H1 (cell line): ENCODE measurements around the gene KLHL41. TPM values are rescaled to one million over a fixed set of nuclear protein-coding genes. Genes with fewer than 3 reads are reported as not detected.

Experiments
- CTCF ChIA-PET: fragments of 300-600 bp; sonication (Branson Sonifier 250); formaldehyde crosslinking; loops from one replicate; lab custom pipeline; 2021; ENCODE audit not compliant: partially characterized antibody; lab: Charles Lee
- POLR2A ChIA-PET: fragments of 300-600 bp; sonication (Branson Sonifier 250); formaldehyde crosslinking; loops from one replicate; lab custom pipeline; 2021; ENCODE audit warnings: inconsistent platforms; ENCODE audit not compliant: partially characterized antibody; lab: Charles Lee
- DNase-seq, 2 experiments: peaks; one replicate each; pipeline versions ENCODE4 v3.0.0 to v3.0.0-alpha.2; 2010 to 2022; ENCODE audit warnings: low spot score in 2 of 2, low read depth in 1 of 2, mixed read lengths in 1 of 2
- FAIRE-seq: peaks from 2 replicates; lab custom pipeline; 2011; peaks lifted over from hg19 to GRCh38; lab: Jason Lieb, UNC
- H2AFZ ChIP-seq: 2 replicates; pipeline ENCODE4 v1.8.1; 2012; ENCODE audit warnings: low read length, inconsistent platforms
- H2AK5ac ChIP-seq: 2 replicates; pipeline ENCODE4 v1.6.1; 2013; ENCODE audit warnings: low read depth, low read length
- H2BK120ac ChIP-seq: replicated peaks from 2 replicates; pipeline ENCODE3; 2013; ENCODE audit warnings: low read depth, low read length, inconsistent platforms
- H2BK12ac ChIP-seq: 2 replicates; pipeline ENCODE4 v1.6.1; 2013; ENCODE audit warnings: low read depth, low read length
- H2BK15ac ChIP-seq: 2 replicates; pipeline ENCODE4 v1.6.1; 2013; ENCODE audit warnings: low read length
- H2BK20ac ChIP-seq: 2 replicates; pipeline ENCODE4 v1.6.1; 2013; ENCODE audit warnings: low read length
- H2BK5ac ChIP-seq: 2 replicates; pipeline ENCODE4 v1.6.1; 2013; ENCODE audit warnings: low read depth, low read length
- H3K14ac ChIP-seq: 2 replicates; pipeline ENCODE4 v1.6.1; 2013; ENCODE audit warnings: inconsistent platforms; ENCODE audit not compliant: insufficient read length
- H3K18ac ChIP-seq: 2 replicates; pipeline ENCODE4 v1.6.1; 2013; ENCODE audit warnings: low read length; ENCODE audit errors: extremely low read depth
- H3K23ac ChIP-seq: 2 replicates; pipeline ENCODE4 v1.6.1; 2013; ENCODE audit warnings: inconsistent platforms; ENCODE audit not compliant: insufficient read length
- H3K23me2 ChIP-seq: 2 replicates; pipeline ENCODE4 v1.6.1; 2013; ENCODE audit warnings: low read depth, low read length
- H3K27ac ChIP-seq: 2 replicates; pipeline ENCODE4 v1.6.1; 2011; ENCODE audit warnings: low read depth, low read length, inconsistent platforms
- H3K27me3 ChIP-seq, 4 experiments: replicated peaks in 1 of 4; 1 replicate in 1 of 4; 2 replicates in 3 of 4; pipeline versions ENCODE4 v1.6.1 to v1.8.1; 2011 to 2013; ENCODE audit warnings: low read length in 3 of 4, mild to moderate bottlenecking in 3 of 4, inconsistent platforms in 2 of 4, mixed read lengths in 2 of 4, moderate library complexity in 1 of 4; ENCODE audit not compliant: control insufficient read depth in 3 of 4, insufficient read depth in 3 of 4; ENCODE audit errors: extremely low read depth in 1 of 4
- H3K36me3 ChIP-seq, 4 experiments: 2 replicates each; pipeline versions ENCODE4 v1.6.1 to v1.8.1; 2011 to 2013; ENCODE audit warnings: mild to moderate bottlenecking in 4 of 4, low read length in 3 of 4, moderate library complexity in 2 of 4, control low read depth in 1 of 4, inconsistent platforms in 1 of 4; ENCODE audit not compliant: insufficient read depth in 4 of 4, control insufficient read depth in 2 of 4
- H3K4ac ChIP-seq: replicated peaks from 2 replicates; pipeline ENCODE3; 2013; ENCODE audit warnings: low read length, low read depth, mixed read lengths, inconsistent platforms; ENCODE audit not compliant: insufficient read length
- H3K4me1 ChIP-seq, 4 experiments: replicated peaks in 1 of 4; 1 replicate in 1 of 4; 2 replicates in 3 of 4; pipeline versions ENCODE4 v1.6.1 to v1.8.1; 2011 to 2013; ENCODE audit warnings: low read length in 3 of 4, inconsistent platforms in 2 of 4, mixed read lengths in 1 of 4; ENCODE audit not compliant: insufficient read depth in 4 of 4, control insufficient read depth in 3 of 4
- H3K4me2 ChIP-seq, 2 experiments: 2 replicates each; pipeline versions ENCODE4 v1.6.1 to v1.8.1; 2011 to 2013; ENCODE audit warnings: low read depth in 2 of 2, low read length in 2 of 2, control low read depth in 1 of 2, inconsistent platforms in 1 of 2, mild to moderate bottlenecking in 1 of 2; ENCODE audit not compliant: insufficient read depth in 1 of 2
- H3K4me3 ChIP-seq, 4 experiments: fragments of 200-600, 300-600 bp in 1 of 4; sonication (generic), shearing (Covaris generic), sonication (Bioruptor Twin) in 1 of 4; 2 replicates each; pipeline versions ENCODE4 v1.5.1 to v1.8.1; 2011 to 2016; ENCODE audit warnings: low read length in 4 of 4, low read depth in 3 of 4, control low read depth in 2 of 4, inconsistent platforms in 2 of 4, mild to moderate bottlenecking in 2 of 4, mixed read lengths in 1 of 4, moderate library complexity in 1 of 4; ENCODE audit not compliant: insufficient read depth in 2 of 4; ENCODE audit errors: extremely low read depth in 1 of 4
- H3K56ac ChIP-seq: replicated peaks from 2 replicates; pipeline ENCODE3; 2013; ENCODE audit warnings: low read depth, mild to moderate bottlenecking, mixed read lengths, low read length, inconsistent platforms; ENCODE audit not compliant: insufficient read length
- H3K79me1 ChIP-seq: 2 replicates; pipeline ENCODE4 v1.6.1; 2013; ENCODE audit warnings: low read depth, low read length, control low read depth
- H3K79me2 ChIP-seq, 2 experiments: 2 replicates each; pipeline versions ENCODE4 v1.6.1 to v1.8.1; 2012 to 2013; ENCODE audit warnings: low read length in 2 of 2, mild to moderate bottlenecking in 2 of 2, inconsistent platforms in 1 of 2; ENCODE audit not compliant: insufficient read depth in 2 of 2, control insufficient read depth in 1 of 2
- H3K9ac ChIP-seq, 4 experiments: replicated peaks in 1 of 4; 1 replicate in 1 of 4; 2 replicates in 3 of 4; pipeline versions ENCODE4 v1.6.1 to v1.8.1; 2011 to 2013; ENCODE audit warnings: low read depth in 3 of 4, low read length in 3 of 4, control low read depth in 2 of 4, mild to moderate bottlenecking in 2 of 4, moderate library complexity in 2 of 4, inconsistent platforms in 1 of 4; ENCODE audit errors: extremely low read depth in 1 of 4
- H3K9me3 ChIP-seq, 2 experiments: 2 replicates each; pipeline versions ENCODE4 v1.6.1 to v1.8.1; 2012 to 2013; ENCODE audit warnings: mild to moderate bottlenecking in 2 of 2, moderate library complexity in 2 of 2, control low read depth in 1 of 2, inconsistent platforms in 1 of 2, low read depth in 1 of 2, low read length in 1 of 2, mixed read lengths in 1 of 2; ENCODE audit not compliant: insufficient read depth in 2 of 2
- H4K20me1 ChIP-seq, 2 experiments: replicated peaks in 1 of 2; 2 replicates each; pipeline versions ENCODE3 to v1.8.1; 2011 to 2013; ENCODE audit warnings: inconsistent platforms in 2 of 2, low read length in 2 of 2, mild to moderate bottlenecking in 1 of 2; ENCODE audit not compliant: insufficient read depth in 2 of 2, control insufficient read depth in 1 of 2
- H4K5ac ChIP-seq: 2 replicates; pipeline ENCODE4 v1.6.1; 2013; ENCODE audit warnings: low read length, low read depth, mixed read lengths, inconsistent platforms; ENCODE audit not compliant: insufficient read length
- H4K8ac ChIP-seq: 2 replicates; pipeline ENCODE4 v1.8.0; 2013; ENCODE audit warnings: mild to moderate bottlenecking, moderate library complexity, low read length, inconsistent platforms; ENCODE audit not compliant: insufficient read depth; ENCODE audit errors: extremely low read depth
- H4K91ac ChIP-seq: replicated peaks from 2 replicates; pipeline ENCODE3; 2013; ENCODE audit warnings: low read length, mixed read lengths, inconsistent platforms; ENCODE audit not compliant: insufficient read length
- CREB1 ChIP-seq: IDR thresholded peaks from 2 replicates; pipeline ENCODE4 v1.6.1; 2012; ENCODE audit warnings: inconsistent platforms
- EGR1 ChIP-seq: IDR thresholded peaks from 2 replicates; pipeline ENCODE4 v1.6.1; 2011; ENCODE audit warnings: low read depth, low read length, borderline replicate concordance
- HDAC2 ChIP-seq, 2 experiments: fragments of 300-600 bp in 1 of 2; sonication (generic) in 1 of 2; IDR thresholded peaks; 2 replicates each; pipeline ENCODE4 v1.6.1; 2011 to 2012; ENCODE audit warnings: low read depth in 2 of 2, low read length in 2 of 2, mild to moderate bottlenecking in 2 of 2, moderate library complexity in 2 of 2, borderline replicate concordance in 1 of 2, inconsistent platforms in 1 of 2
- KDM1A ChIP-seq: fragments of 200-600, 300-600 bp; sonication (generic); IDR thresholded peaks from 2 replicates; pipeline ENCODE4 v1.7.1; 2016; ENCODE audit warnings: mild to moderate bottlenecking, low read length, borderline replicate concordance
- KDM4A ChIP-seq: IDR thresholded peaks from one replicate; pipeline ENCODE4 v1.7.1; 2012; ENCODE audit warnings: low read depth, mild to moderate bottlenecking, moderate library complexity, low read length, inconsistent platforms; ENCODE audit not compliant: severe bottlenecking
- SIN3A ChIP-seq, 2 experiments: IDR thresholded peaks in 1 of 2; conservative IDR thresholded peaks in 1 of 2; 2 replicates each; pipeline ENCODE4 v1.6.1; 2011 to 2012; ENCODE audit warnings: low read length in 2 of 2, improper control_type of control experiment in 1 of 2, low read depth in 1 of 2, mild to moderate bottlenecking in 1 of 2
- TCF12 ChIP-seq: IDR thresholded peaks from 2 replicates; pipeline ENCODE4 v1.6.1; 2011; ENCODE audit warnings: low read depth, mild to moderate bottlenecking, low read length
- TEAD4 ChIP-seq: IDR thresholded peaks from 2 replicates; pipeline ENCODE4 v1.6.1; 2012; ENCODE audit warnings: low read depth, low read length, inconsistent platforms, mixed read lengths
- polyA plus RNA-seq, 7 experiments: library from polyadenylated mRNA; depleted of rRNA in 3 of 7; stranded (reverse) in 5 of 7; unstranded in 2 of 7; fragments of >200 nt in 5 of 7; fragments of 200-250 nt in 2 of 7; gene quantifications; 1 replicate in 5 of 7; 2 replicates in 1 of 7; 4 replicates in 1 of 7; pipeline versions ENCODE4 v1.2.1 to v1.2.3, GENCODE V29; 2011 to 2013; ENCODE audit warnings: missing spikeins in 2 of 7, mixed read lengths in 2 of 7
- total RNA-seq: library from RNA; stranded (reverse); fragmentation: NEBNext Ultra II Directional; extraction: Animal tissue kit (Norgen Biotek cat#: 25700); gene quantifications from 2 replicates; pipeline ENCODE4 v1.2.1, GENCODE V29; 2021

The KLHL41 gene
- total and polyA plus RNA-seq, 2 of the 8 experiments (the other 6 are each of a cell fraction or from before 2014, with no cell fraction given) = not detected

GRCh38 chr2:169526451-169526850, 16.9 kb downstream of the KLHL41 start:
- no peak overlapping the region for H3K4me3 ChIP-seq
- no peak overlapping the region for H4K5ac ChIP-seq
- H3K4me1 ChIP-seq = no peaks in the 10 kb centered on the region
- no peak overlapping the region for H4K8ac ChIP-seq
- no peak overlapping the region for H2BK12ac ChIP-seq
- no peak overlapping the region for H3K4me2 ChIP-seq
- no peak overlapping the region for H3K23ac ChIP-seq
- H2AK5ac ChIP-seq = no peak overlapping the region
- no peak overlapping the region for H2BK5ac ChIP-seq
- no peak overlapping the region for H2BK15ac ChIP-seq
- ChIA-PET CTCF (no interaction called here), POLR2A (no interaction called here)
- DNase-seq (no peak), FAIRE-seq (no peak)
- H3K56ac ChIP-seq = no peak overlapping the region
- peaks cover 0 to 12% (median 5%) of the 10 kb centered on the region in 4 experiments; a peak in 4 of 8 replicates for H3K36me3 ChIP-seq
- no peak overlapping the region for H3K4ac ChIP-seq
- no peak overlapping the region for H3K9ac ChIP-seq
- no peak overlapping the region for H3K14ac ChIP-seq
- no peaks in the 10 kb centered on the region for H3K23me2 ChIP-seq
- no peak overlapping the region for H2BK120ac ChIP-seq
- H3K9me3 ChIP-seq = no peaks in the 10 kb centered on the region
- H3K27me3 ChIP-seq = no peaks in the 10 kb centered on the region
- H3K27ac ChIP-seq = no peak overlapping the region
- H4K20me1 ChIP-seq = no peaks in the 10 kb centered on the region
- no peaks in the 10 kb centered on the region for H3K79me1 ChIP-seq
- no peak overlapping the region for H3K18ac ChIP-seq
- H2AFZ ChIP-seq = no peak overlapping the region
- no peak overlapping the region for H4K91ac ChIP-seq
- no peaks in the 10 kb centered on the region for H3K79me2 ChIP-seq
- no peak overlapping the region for H2BK20ac ChIP-seq
- TF ChIP-seq HDAC2 (IDR thresholded peaks at IDR 0.05; ENCODE audit: borderline replicate concordance in 1 of 2, low read depth in 2 of 2, low read length in 2 of 2) (no peak), SIN3A (conservative IDR thresholded peaks at IDR 0.05 in 1 of 2, IDR thresholded peaks at IDR 0.05 in 1 of 2; ENCODE audit: low read depth in 1 of 2, low read length in 2 of 2) (no peak), KDM4A (no peak), CREB1 (no peak), EGR1 (no peak), TEAD4 (no peak), TCF12 (no peak), KDM1A (no peak)
